IMR-90 (cell line): ENCODE results near the gene MIPEP. TPM values are rescaled to one million over a fixed set of nuclear protein-coding genes. Genes with fewer than 3 reads are reported as not detected.

Source experiments
- ATAC-seq: fragments of 200-7000 bp; cut with Tn5 transposase; 2 replicates; pipeline ENCODE4 v1.9.1; 2020; ENCODE audit warnings: low read depth, mild to moderate bottlenecking, moderate library complexity
- BruUV-seq: library from RNA; stranded (reverse); fragments of 400-500 nt; replicated peaks from 2 replicates; lab custom pipeline; 2021; lab: Mats Ljungman, UMichigan
- CTCF ChIA-PET: fragments of 300-600 bp; formaldehyde crosslinking; extraction: SDS; loops from one replicate; lab custom pipeline; 2021; ENCODE audit warnings: antibody characterized with exemption; lab: Yijun Ruan, JAX
- POLR2A ChIA-PET: fragments of 300-600 bp; sonication (Branson Sonifier 250); formaldehyde crosslinking; loops from one replicate; lab custom pipeline; 2022; ENCODE audit warnings: antibody characterized with exemption; ENCODE audit not compliant: unreplicated experiment; lab: Charles Lee
- DNase-seq: peaks from one replicate; pipeline ENCODE4 v3.0.0; 2013
- H2AFZ ChIP-seq: replicated peaks from 2 replicates; pipeline ENCODE3; 2013; ENCODE audit warnings: low read length, mild to moderate bottlenecking; ENCODE audit not compliant: poor library complexity
- H2AK5ac ChIP-seq: 2 replicates; pipeline ENCODE4 v1.6.1; 2013; ENCODE audit warnings: low read depth, low read length, inconsistent platforms
- H2AK9ac ChIP-seq: replicated peaks from 2 replicates; pipeline ENCODE3; 2013; ENCODE audit warnings: mild to moderate bottlenecking, low read depth, low read length, moderate library complexity; ENCODE audit not compliant: poor library complexity
- H2BK120ac ChIP-seq: 2 replicates; pipeline ENCODE4 v1.6.1; 2013; ENCODE audit warnings: low read depth, low read length, inconsistent platforms
- H2BK15ac ChIP-seq: 3 replicates; pipeline ENCODE4 v1.6.1; 2013; ENCODE audit warnings: low read depth, low read length, inconsistent platforms
- H2BK20ac ChIP-seq: 2 replicates; pipeline ENCODE4 v1.6.1; 2013; ENCODE audit warnings: low read depth, mild to moderate bottlenecking, inconsistent platforms, low read length, moderate library complexity
- H2BK5ac ChIP-seq: 2 replicates; pipeline ENCODE4 v1.6.1; 2013; ENCODE audit warnings: mild to moderate bottlenecking, low read depth, low read length, inconsistent platforms; ENCODE audit not compliant: poor library complexity, severe bottlenecking
- H3K14ac ChIP-seq: replicated peaks from 2 replicates; pipeline ENCODE4 v1.6.1; 2013; ENCODE audit warnings: low read depth, low read length, inconsistent platforms
- H3K18ac ChIP-seq: 2 replicates; pipeline ENCODE4 v1.6.1; 2013; ENCODE audit warnings: low read depth, low read length, control low read depth
- H3K23ac ChIP-seq: 2 replicates; pipeline ENCODE4 v1.6.1; 2013; ENCODE audit warnings: low read depth, low read length, inconsistent platforms
- H3K27ac ChIP-seq: 2 replicates; pipeline ENCODE4 v1.5.1; 2013; ENCODE audit warnings: mild to moderate bottlenecking, control low read depth, low read length; ENCODE audit not compliant: insufficient read depth
- H3K27me3 ChIP-seq: 2 replicates; pipeline ENCODE4 v1.6.1; 2013; ENCODE audit warnings: low read length; ENCODE audit not compliant: control insufficient read depth, insufficient read depth
- H3K36me3 ChIP-seq: 2 replicates; pipeline ENCODE4 v1.6.1; 2013; ENCODE audit warnings: low read length, mixed read lengths; ENCODE audit not compliant: control insufficient read depth, insufficient read depth
- H3K4ac ChIP-seq: 2 replicates; pipeline ENCODE4 v1.6.1; 2013; ENCODE audit warnings: low read depth, low read length, inconsistent platforms
- H3K4me1 ChIP-seq: 2 replicates; pipeline ENCODE4 v1.6.1; 2013; ENCODE audit warnings: low read length, mixed read lengths; ENCODE audit not compliant: control insufficient read depth, insufficient read depth
- H3K4me2 ChIP-seq: 2 replicates; pipeline ENCODE4 v1.6.1; 2013; ENCODE audit warnings: low read depth, mild to moderate bottlenecking, control low read depth, low read length, moderate library complexity
- H3K4me3 ChIP-seq: 2 replicates; pipeline ENCODE4 v1.5.1; 2013; ENCODE audit warnings: low read depth, mild to moderate bottlenecking, control low read depth, low read length, moderate library complexity; ENCODE audit not compliant: insufficient read depth
- H3K56ac ChIP-seq: 2 replicates; pipeline ENCODE4 v1.6.1; 2013; ENCODE audit warnings: low read length, inconsistent platforms; ENCODE audit not compliant: insufficient read depth; ENCODE audit errors: extremely low read depth
- H3K79me1 ChIP-seq, 2 experiments: 2 replicates each; pipeline ENCODE4 v1.6.1; 2013; ENCODE audit warnings: low read length in 2 of 2, inconsistent platforms in 1 of 2, low read depth in 1 of 2
- H3K9ac ChIP-seq: 2 replicates; pipeline ENCODE4 v1.6.1; 2013; ENCODE audit warnings: low read depth, low read length, control low read depth
- H3K9me1 ChIP-seq: 2 replicates; pipeline ENCODE4 v1.6.1; 2013; ENCODE audit warnings: low read length, inconsistent platforms; ENCODE audit not compliant: insufficient read depth
- H3K9me3 ChIP-seq: 2 replicates; pipeline ENCODE4 v1.6.1; 2013; ENCODE audit warnings: low read length; ENCODE audit not compliant: control insufficient read depth, insufficient read depth
- H4K20me1 ChIP-seq: 2 replicates; pipeline ENCODE4 v1.6.1; 2013; ENCODE audit warnings: low read length, inconsistent platforms; ENCODE audit not compliant: insufficient read depth
- H4K5ac ChIP-seq: 2 replicates; pipeline ENCODE4 v1.6.1; 2013; ENCODE audit warnings: mild to moderate bottlenecking, low read depth, low read length, control low read depth
- H4K8ac ChIP-seq, 2 experiments: 2 replicates each; pipeline ENCODE4 v1.6.1; 2013; ENCODE audit warnings: low read depth in 2 of 2, low read length in 2 of 2, control low read depth in 1 of 2, inconsistent platforms in 1 of 2
- H4K91ac ChIP-seq: 2 replicates; pipeline ENCODE4 v1.6.1; 2013; ENCODE audit warnings: low read depth, low read length, inconsistent platforms; ENCODE audit not compliant: insufficient read depth
- BHLHE40 ChIP-seq: fragments of 150-350 bp; IDR thresholded peaks from 2 replicates; pipeline ENCODE4 v1.6.1; 2016; ENCODE audit warnings: mild to moderate bottlenecking, low read depth, low read length
- CEBPB ChIP-seq: IDR thresholded peaks from 2 replicates; pipeline ENCODE4 v1.6.1; 2012; ENCODE audit warnings: low read depth, low read length, improper control_type of control experiment
- CHD1 ChIP-seq: IDR thresholded peaks from 2 replicates; pipeline ENCODE4 v1.6.1; 2012; ENCODE audit warnings: low read depth, low read length, improper control_type of control experiment
- MAFK ChIP-seq: IDR thresholded peaks from 2 replicates; pipeline ENCODE4 v1.6.1; 2012; ENCODE audit warnings: low read depth, low read length, improper control_type of control experiment
- MAZ ChIP-seq: IDR thresholded peaks from 2 replicates; pipeline ENCODE4 v1.6.1; 2012; ENCODE audit warnings: low read depth, mild to moderate bottlenecking, low read length, improper control_type of control experiment, moderate library complexity, borderline replicate concordance
- MXI1 ChIP-seq: IDR thresholded peaks from 2 replicates; pipeline ENCODE4 v1.6.1; 2012; ENCODE audit warnings: low read depth, mild to moderate bottlenecking, low read length, moderate library complexity, borderline replicate concordance
- NFE2L2 ChIP-seq: fragments of 150-350 bp; IDR thresholded peaks from 2 replicates; pipeline ENCODE4 v1.6.1; 2016; ENCODE audit warnings: low read depth, mild to moderate bottlenecking, low read length
- POLR2A ChIP-seq: IDR thresholded peaks from 2 replicates; pipeline ENCODE4 v1.6.1; 2012; ENCODE audit warnings: mild to moderate bottlenecking, low read depth, low read length
- RAD21 ChIP-seq: IDR thresholded peaks from 2 replicates; pipeline ENCODE4 v1.6.1; 2012; ENCODE audit warnings: low read length, improper control_type of control experiment
- SMC3 ChIP-seq: fragments of 150-350 bp; IDR thresholded peaks from 2 replicates; pipeline ENCODE4 v1.6.1; 2016; ENCODE audit warnings: low read depth, mild to moderate bottlenecking, antibody characterized with exemption, low read length, moderate library complexity
- WGBS, 2 experiments: methylation state at CpG; one replicate each; pipeline versions ENCODE4 v1.1.5 to v1.1.7; 2013; ENCODE audit warnings: missing lambda C conversion rate in 2 of 2; ENCODE audit not compliant: insufficient read length in 1 of 2; ENCODE audit errors: extremely low coverage in 2 of 2; 5-methylcytosine and 5-hydroxymethylcytosine counted together
- dilution Hi-C: fragments of 300-500 bp; cut with HindIII; formaldehyde crosslinking; loops from one replicate; pipeline ENCODE4 v1.14.3; 2018; ENCODE audit warnings: low sequenced_read_pairs; ENCODE audit not compliant: unreplicated experiment
- in situ Hi-C: fragments of 300-500 bp; cut with MboI; formaldehyde crosslinking; loops from 3 replicates; pipeline ENCODE4 v1.14.3; 2019; ENCODE audit warnings: low sequenced_read_pairs, inconsistent platforms, mixed read lengths
- intact Hi-C: fragments of 100-400 bp; cut with micrococcal nuclease; formaldehyde crosslinking; loops from 2 replicates; pipeline ENCODE4 v1.10.0; 2022
- polyA plus RNA-seq, 3 experiments: library from polyadenylated mRNA; depleted of rRNA; stranded (reverse); fragments of >200 nt; gene quantifications; 2 replicates each; pipeline ENCODE4 v1.2.3, GENCODE V29; 2012; ENCODE audit warnings: low replicate concordance in 1 of 3
- total RNA-seq: library from RNA; depleted of rRNA; stranded (reverse); fragments of >200 nt; gene quantifications from 2 replicates; pipeline ENCODE4 v1.2.3, GENCODE V29; 2012
- TF ChIP-seq, protein P1 (sequence below): fragments of 150-350 bp; IDR thresholded peaks from 2 replicates; pipeline ENCODE4 v1.6.1; 2016; ENCODE audit warnings: low read depth, mild to moderate bottlenecking, low read length, moderate library complexity, borderline replicate concordance

MIPEP gene
- total and polyA plus RNA-seq, 2 of the 4 experiments (the other 2 are of a cell fraction), result 15.0 to 21.5 TPM

DNA sequence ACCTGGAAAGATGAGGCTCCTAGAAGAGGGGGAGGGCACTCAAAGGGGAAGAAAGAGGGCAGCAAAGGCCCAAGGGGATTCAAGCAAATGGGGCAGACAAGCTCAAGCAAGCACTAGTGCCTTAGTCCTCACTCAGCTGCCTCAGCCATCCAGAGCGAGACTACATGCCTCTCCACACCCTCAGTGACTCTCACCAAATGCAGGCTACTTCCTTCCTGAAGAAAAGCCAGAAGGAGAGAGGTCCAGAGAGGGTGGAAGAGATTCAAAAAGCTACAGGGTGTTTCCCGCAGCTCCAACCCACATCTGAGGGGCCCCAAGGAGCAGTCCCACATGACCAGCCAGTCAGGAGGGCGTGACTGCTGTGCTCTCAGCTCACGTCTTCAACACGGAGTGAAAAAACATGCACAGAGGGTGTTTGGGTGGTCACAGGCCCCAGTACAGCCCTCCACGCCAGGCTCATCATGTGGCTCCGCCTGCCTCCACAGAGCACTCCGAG lies 40.5 kb downstream of the MIPEP start:
- H2AK9ac ChIP-seq, result no peak overlapping the region
- H3K4me1 ChIP-seq, result no peaks in the 10 kb centered on the region
- dilution Hi-C loops, result no loop called here
- no peak overlapping the region for H3K27ac ChIP-seq
- peaks cover 3% of the 10 kb centered on the region; the same call in 1 of the 2 replicates for H3K9me1 ChIP-seq
- no peak overlapping the region for H2BK5ac ChIP-seq
- no peak overlapping the region for H3K4me3 ChIP-seq
- 79% methylated on average over 4 of the region's 8 CpGs; no CpG with 5 or more reads in 1 of the 2 experiments for WGBS, 2 experiments
- no peaks in the 10 kb centered on the region for H3K27me3 ChIP-seq
- H3K18ac ChIP-seq, result no peak overlapping the region
- no peak for DNase-seq
- ATAC-seq, result no peak
- no peak overlapping the region for H3K4ac ChIP-seq
- H3K23ac ChIP-seq, result no peak overlapping the region
- in situ Hi-C loops, result no loop called here
- H4K5ac ChIP-seq, result no peak overlapping the region
- no peak overlapping the region for H2AK5ac ChIP-seq
- no peak overlapping the region for H3K9ac ChIP-seq
- intact Hi-C loops, result no loop called here
- ChIA-PET POLR2A (no interaction called here), CTCF (no interaction called here)
- no peak overlapping the region for H2BK15ac ChIP-seq
- no peak overlapping the region for H2BK20ac ChIP-seq
- peaks cover 2% of the 10 kb centered on the region for H3K36me3 ChIP-seq
- no peak overlapping the region for H3K56ac ChIP-seq
- H3K4me2 ChIP-seq, result no peak overlapping the region
- no peak overlapping the region for H4K8ac ChIP-seq
- H3K79me1 ChIP-seq, result no peaks in the 10 kb centered on the region
- BruUV-seq, result no TSS peak
- TF ChIP-seq MAZ (no peak), NFE2L2 (no peak), POLR2A (no peak), RAD21 (no peak), BHLHE40 (no peak), MXI1 (no peak), SMC3 (no peak), CHD1 (no peak), CEBPB (no peak), MAFK (no peak)
- TF ChIP-seq, protein P1, sequence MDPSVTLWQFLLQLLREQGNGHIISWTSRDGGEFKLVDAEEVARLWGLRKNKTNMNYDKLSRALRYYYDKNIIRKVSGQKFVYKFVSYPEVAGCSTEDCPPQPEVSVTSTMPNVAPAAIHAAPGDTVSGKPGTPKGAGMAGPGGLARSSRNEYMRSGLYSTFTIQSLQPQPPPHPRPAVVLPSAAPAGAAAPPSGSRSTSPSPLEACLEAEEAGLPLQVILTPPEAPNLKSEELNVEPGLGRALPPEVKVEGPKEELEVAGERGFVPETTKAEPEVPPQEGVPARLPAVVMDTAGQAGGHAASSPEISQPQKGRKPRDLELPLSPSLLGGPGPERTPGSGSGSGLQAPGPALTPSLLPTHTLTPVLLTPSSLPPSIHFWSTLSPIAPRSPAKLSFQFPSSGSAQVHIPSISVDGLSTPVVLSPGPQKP, result no peak
- H3K14ac ChIP-seq, result no peak overlapping the region
- no peak overlapping the region for H2AFZ ChIP-seq
- H3K9me3 ChIP-seq, result no peaks in the 10 kb centered on the region
- no peak overlapping the region for H2BK120ac ChIP-seq
- H4K20me1 ChIP-seq, result no peaks in the 10 kb centered on the region
- H4K91ac ChIP-seq, result no peak overlapping the region
